ENCODE results near the gene FSTL4.

The FSTL4 gene

GRCh38 chr5:133612249-133612860 lies at the start of gene FSTL4:
TSS of gene FSTL4 (minus strand) at chr5:133612541.
- peak; percentile 24; the same call in 1 of the 2 replicates for TF ChIP-seq CTCF (IDR thresholded peaks at IDR 0.05)

GRCh38 chr5:133661389-133661788 lies 49.0 kb upstream of the FSTL4 start:
- TF ChIP-seq CTCF (IDR thresholded peaks at IDR 0.05): no peak

GRCh38 chr5:133658327-133658726 lies 46.0 kb upstream of the FSTL4 start:
- TF ChIP-seq CTCF (IDR thresholded peaks at IDR 0.05): no peak

- TF ChIP-seq CTCF (IDR thresholded peaks at IDR 0.05): no peak
These were observed 44.7 kb upstream of the FSTL4 start for GRCh38 chr5:133657036-133657435.

- TF ChIP-seq CTCF (IDR thresholded peaks at IDR 0.05): no peak
These were observed 43.6 kb upstream of the FSTL4 start for GRCh38 chr5:133655966-133656365.

- no peak for TF ChIP-seq CTCF (IDR thresholded peaks at IDR 0.05)
These were observed 41.4 kb upstream of the FSTL4 start for GRCh38 chr5:133653760-133654049.

- TF ChIP-seq CTCF (IDR thresholded peaks at IDR 0.05): no peak
These were observed 40.8 kb upstream of the FSTL4 start for GRCh38 chr5:133652951-133653759.

Measured in LNCAP (cell line).